Right lobe of liver (tissue), 6 donors: ENCODE data around the gene ZNF418. TPM values are rescaled to one million over a fixed set of nuclear protein-coding genes. Genes with fewer than 3 reads are reported as not detected.

Experiments
- ATAC-seq, 4 donors: fragments of 200-7000 bp; cut with Tn5 transposase; one replicate each; pipeline ENCODE4 v1.9.1; 2020; ENCODE audit warnings: mild to moderate bottlenecking in 4 of 4, moderate library complexity in 4 of 4
- DNase-seq, 3 donors: peaks; one replicate each; pipeline ENCODE4 v3.0.0-alpha.2; 2020
- H3K27ac ChIP-seq, 3 donors: fragments of 200-600 bp; one replicate each; pipeline ENCODE4 v1.8.0; 2022
- H3K27me3 ChIP-seq, 2 donors: fragments of 200-600 bp; one replicate each; pipeline ENCODE4 v1.8.0; 2022
- H3K36me3 ChIP-seq, 4 donors: fragments of 200-600 bp; sonication (generic) in 1 of 4; one replicate each; pipeline versions ENCODE4 v1.5.1 to v1.8.0; 2017 to 2022; ENCODE audit warnings: control low read depth in 1 of 4
- H3K4me1 ChIP-seq, 4 donors: fragments of 200-600 bp; sonication (generic) in 1 of 4; one replicate each; pipeline versions ENCODE4 v1.5.1 to v1.8.0; 2017 to 2022; ENCODE audit warnings: control low read depth in 1 of 4
- H3K4me3 ChIP-seq, 3 donors: fragments of 200-600 bp; one replicate each; pipeline ENCODE4 v1.8.0; 2022
- H3K9me3 ChIP-seq, 4 donors: fragments of 200-600 bp; sonication (generic) in 1 of 4; one replicate each; pipeline versions ENCODE4 v1.5.1 to v1.8.0; 2017 to 2022; ENCODE audit warnings: control low read depth in 1 of 4
- POLR2A ChIP-seq: fragments of 450-650 bp; IDR thresholded peaks from one replicate; pipeline ENCODE4 v1.6.1; 2017; ENCODE audit warnings: antibody characterized with exemption, mild to moderate bottlenecking
- WGBS: methylation state at CpG from one replicate; pipeline ENCODE4 v1.1.6; 2018; ENCODE audit warnings: low coverage, low lambda C conversion rate; ENCODE audit not compliant: insufficient coverage; ENCODE audit errors: missing lambda C conversion rate; 5-methylcytosine and 5-hydroxymethylcytosine counted together
- intact Hi-C, 2 donors: fragments of 100-400 bp; cut with DNase I; formaldehyde crosslinking; loops; one replicate each; pipeline versions ENCODE4 v1.11.2 to v1.14.1; 2022
- long read RNA-seq: library from polyadenylated mRNA; unstranded; transcript quantifications from one replicate; pipeline ENCODE4 v2.0.0, GENCODE V29; 2019
- total RNA-seq, 6 experiments: library from RNA; depleted of rRNA in 2 of 6; stranded (reverse); fragments of >200 nt in 2 of 6; fragmentation: NEBNext Ultra II Directional in 3 of 6; extraction: Animal tissue kit (Norgen Biotek cat#: 25700) in 3 of 6; gene quantifications; one replicate each; pipeline versions ENCODE4 v1.1.0 to v1.2.4, GENCODE V29; 2016 to 2023
- TF ChIP-seq, protein P1 (sequence below), 4 donors: fragments of 200-600 bp in 3 of 4; fragments of 450-650 bp in 1 of 4; IDR thresholded peaks; one replicate each; pipeline versions ENCODE4 v1.5.1 to v1.8.0; 2016 to 2022; ENCODE audit warnings: antibody characterized with exemption in 4 of 4, mild to moderate bottlenecking in 2 of 4
- donor health status: DM: no; HTN: yes; CAD: no.
- donor health status: DM: no; HTN: no; CAD: no.
- donor health status: DM: no; HTN: no; CAD: no.
- donor health status: DM: no; HTN: yes; CAD: no.
- donor health status: DM: no; HTN: yes; CAD: no.

The ZNF418 gene
- 1 to 10 TPM; 1.0 to 3.7 (median 2.4) TPM for total RNA-seq
- long read RNA-seq, partial matches to known transcripts: 0 of 1 reads
- long read RNA-seq, other reads (novel, unspliced or antisense): 1 of 1 reads

DNA sequence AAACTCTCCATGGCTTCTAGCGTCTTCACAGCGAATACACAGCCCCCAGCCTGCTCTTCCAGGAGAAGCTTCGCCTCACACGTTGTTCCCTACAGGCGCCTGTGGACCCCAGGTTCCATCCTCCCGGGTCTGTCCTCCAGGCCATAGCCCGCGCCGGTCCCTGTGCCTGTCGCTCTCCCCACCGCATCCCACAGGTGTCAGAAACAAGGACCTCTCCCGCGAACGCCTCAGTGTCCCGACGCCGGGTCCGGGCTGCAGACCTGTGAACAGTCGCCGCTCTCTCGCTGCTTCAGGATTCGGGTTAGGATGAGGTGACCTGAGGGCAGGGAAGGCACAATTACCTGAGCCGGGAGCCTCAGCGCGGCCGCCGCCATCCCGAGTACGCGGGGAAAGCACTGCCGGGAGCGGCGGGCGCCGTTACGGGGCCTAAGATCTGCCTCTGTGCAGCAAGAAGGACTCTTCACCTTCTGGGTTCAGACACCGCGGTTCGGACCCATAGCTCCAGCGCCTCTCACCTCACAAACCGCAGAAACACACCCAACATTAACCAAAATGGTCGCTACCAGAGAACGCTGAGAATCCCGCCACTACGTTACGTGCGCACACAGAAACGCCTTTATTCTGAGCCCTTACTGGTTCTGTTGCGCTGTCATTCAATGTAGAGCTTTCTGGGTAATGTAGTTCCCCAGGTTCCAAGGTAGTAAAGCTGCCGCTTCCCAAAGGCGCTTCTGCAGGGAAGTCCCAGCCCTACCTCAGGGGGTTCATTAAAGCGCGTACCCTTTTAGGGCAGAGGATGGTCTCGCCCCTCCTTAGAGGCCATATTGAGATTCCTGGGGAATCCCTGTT, at the start of gene ZNF418:
Gene ZNF418 (minus strand): TSS at position 583 of the 846 bp plus-strand sequence. CDS start 1,580 bp downstream, outside the sequence.
- intact Hi-C loops: no loop called here
- Histone ChIP-seq H3K36me3 (peaks cover 0 to 1% (median 0%) of the 10 kb centered on the region in 4 donors), H3K27ac (peak within 1 kb of the TSS in 1 of 3 donors; percentile 29), H3K4me1 (no peaks in the 10 kb centered on the region), H3K4me3 (peak within 1 kb of the TSS; percentile 54 to 78 (median 66)), H3K27me3 (no peaks in the 10 kb centered on the region), H3K9me3 (peaks cover 0 to 7% (median under 1%) of the 10 kb centered on the region in 4 donors)
- TF ChIP-seq, protein P1, sequence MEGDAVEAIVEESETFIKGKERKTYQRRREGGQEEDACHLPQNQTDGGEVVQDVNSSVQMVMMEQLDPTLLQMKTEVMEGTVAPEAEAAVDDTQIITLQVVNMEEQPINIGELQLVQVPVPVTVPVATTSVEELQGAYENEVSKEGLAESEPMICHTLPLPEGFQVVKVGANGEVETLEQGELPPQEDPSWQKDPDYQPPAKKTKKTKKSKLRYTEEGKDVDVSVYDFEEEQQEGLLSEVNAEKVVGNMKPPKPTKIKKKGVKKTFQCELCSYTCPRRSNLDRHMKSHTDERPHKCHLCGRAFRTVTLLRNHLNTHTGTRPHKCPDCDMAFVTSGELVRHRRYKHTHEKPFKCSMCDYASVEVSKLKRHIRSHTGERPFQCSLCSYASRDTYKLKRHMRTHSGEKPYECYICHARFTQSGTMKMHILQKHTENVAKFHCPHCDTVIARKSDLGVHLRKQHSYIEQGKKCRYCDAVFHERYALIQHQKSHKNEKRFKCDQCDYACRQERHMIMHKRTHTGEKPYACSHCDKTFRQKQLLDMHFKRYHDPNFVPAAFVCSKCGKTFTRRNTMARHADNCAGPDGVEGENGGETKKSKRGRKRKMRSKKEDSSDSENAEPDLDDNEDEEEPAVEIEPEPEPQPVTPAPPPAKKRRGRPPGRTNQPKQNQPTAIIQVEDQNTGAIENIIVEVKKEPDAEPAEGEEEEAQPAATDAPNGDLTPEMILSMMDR (IDR thresholded peaks at IDR 0.05): no peak
- TF ChIP-seq POLR2A: no peak
- 4% methylated on average over 28 of the region's 54 CpGs for WGBS
- DNase-seq: peak; percentile 29 to 77 (median 66)
- peak; percentile 98 to 100 (median 100) for ATAC-seq

DNA sequence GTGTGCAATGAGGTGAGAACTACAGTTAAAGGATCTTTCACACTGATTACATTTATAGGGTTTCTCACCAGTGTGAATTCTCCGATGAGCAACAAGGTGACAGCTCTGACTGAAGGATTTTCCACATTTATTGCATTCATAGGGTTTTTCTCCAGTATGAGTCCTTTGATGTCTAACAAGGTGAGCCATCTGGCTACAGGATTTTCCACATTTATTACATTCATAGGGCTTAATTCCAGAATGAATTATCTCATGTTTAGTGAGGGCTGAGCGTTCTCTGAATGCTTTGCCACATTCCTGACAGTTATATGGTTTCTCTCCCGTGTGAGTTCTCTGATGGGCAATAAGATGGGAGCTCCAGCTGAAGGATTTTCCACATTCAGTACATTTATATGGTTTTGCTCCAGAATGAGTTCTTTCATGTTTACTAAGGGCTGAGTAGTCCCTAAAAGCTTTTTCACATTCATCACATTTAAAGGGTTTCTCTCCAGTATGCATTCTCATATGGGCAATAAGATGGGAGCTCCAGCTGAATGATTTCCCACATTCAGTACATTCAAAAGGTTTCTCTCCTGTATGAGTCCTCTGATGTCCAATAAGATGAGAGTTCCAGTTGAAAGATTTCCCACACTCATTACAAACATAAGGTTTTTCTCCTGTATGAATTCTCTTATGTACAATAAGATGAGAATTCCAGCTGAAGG, 43.5 kb upstream of the ZNF418 start:
- ATAC-seq (no peak), DNase-seq (no peak)
- Histone ChIP-seq H3K4me3 (no peak overlapping the region), H3K27ac (no peak overlapping the region), H3K4me1 (no peaks in the 10 kb centered on the region), H3K27me3 (no peaks in the 10 kb centered on the region), H3K36me3 (peaks cover 0 to 55% (median 24%) of the 10 kb centered on the region in 4 donors), H3K9me3 (peaks cover 9 to 97% (median 59%) of the 10 kb centered on the region in 4 donors)
- intact Hi-C loops: no loop called here
- TF ChIP-seq, protein P1 (IDR thresholded peaks at IDR 0.05): no peak
- no peak for TF ChIP-seq POLR2A
- WGBS: 96% methylated on average over 3 of the region's 3 CpGs

DNA sequence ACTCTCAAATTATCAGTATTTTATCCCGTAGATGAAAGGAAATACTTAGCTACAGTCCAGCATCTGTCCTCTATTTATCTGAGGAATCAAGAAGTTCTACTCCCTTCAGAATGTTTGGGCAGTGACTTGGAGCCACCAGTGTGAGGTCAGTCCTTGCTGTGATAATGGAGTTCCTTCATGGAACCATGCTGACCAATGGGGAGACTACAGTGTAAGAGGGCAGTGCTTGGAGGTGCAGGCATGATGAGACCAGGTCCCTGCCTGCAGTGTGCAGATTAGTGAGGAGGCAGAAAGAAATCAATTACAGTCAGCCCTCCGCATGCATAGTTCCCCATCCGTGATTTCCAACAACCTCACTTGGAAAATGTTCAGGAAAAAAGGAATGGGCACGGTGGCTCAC, 39.2 kb upstream of the ZNF418 start, which contains the start of gene C19orf18:
Gene C19orf18 (minus strand): TSS at position 101 of the 400 bp plus-strand sequence. CDS start 102 bp downstream, outside the sequence.
- ATAC-seq (no peak), DNase-seq (no peak)
- no peak within 1 kb of the TSS for H3K27ac ChIP-seq
- intact Hi-C loops: no loop called here
- H3K36me3 ChIP-seq: peaks cover 0 to 15% (median 4%) of the 10 kb centered on the region in 4 donors
- no peak for TF ChIP-seq POLR2A
- TF ChIP-seq, protein P1 (IDR thresholded peaks at IDR 0.05): no peak
- H3K27me3 ChIP-seq: no peaks in the 10 kb centered on the region
- H3K9me3 ChIP-seq: peaks cover 9 to 60% (median 35%) of the 10 kb centered on the region in 4 donors
- 85% methylated on average over 2 of the region's 4 CpGs for WGBS
- no peaks in the 10 kb centered on the region for H3K4me1 ChIP-seq
- H3K4me3 ChIP-seq: no peak within 1 kb of the TSS

DNA sequence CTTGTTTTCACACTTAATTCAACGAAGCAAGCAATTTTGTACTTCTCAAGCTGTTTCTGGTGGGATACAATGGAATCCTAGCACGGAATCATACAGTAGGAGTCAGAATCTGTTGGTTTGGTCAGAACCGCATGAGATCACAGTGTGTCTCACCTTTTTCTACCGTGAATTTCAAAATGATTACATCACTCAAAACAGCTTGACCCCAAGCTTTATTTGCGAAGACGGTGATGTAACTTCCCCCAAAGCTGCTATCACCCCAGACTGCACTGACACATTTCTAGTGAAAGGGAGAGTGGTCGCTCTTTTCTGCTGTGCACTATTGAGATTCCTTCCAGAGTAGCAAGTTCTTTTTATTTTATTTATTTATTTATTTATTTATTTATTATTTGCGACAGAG, 29.6 kb upstream of the ZNF418 start:
- intact Hi-C loops: no loop called here
- no peaks in the 10 kb centered on the region for H3K27me3 ChIP-seq
- DNase-seq: no peak
- no peak for ATAC-seq
- 70% methylated on average over 8 of the region's 8 CpGs for WGBS
- peaks cover 0 to 13% (median 5%) of the 10 kb centered on the region in 4 donors for H3K9me3 ChIP-seq
- TF ChIP-seq, protein P1 (IDR thresholded peaks at IDR 0.05): no peak
- TF ChIP-seq POLR2A: no peak
- no peak overlapping the region for H3K27ac ChIP-seq
- no peak overlapping the region for H3K4me3 ChIP-seq
- no peaks in the 10 kb centered on the region for H3K36me3 ChIP-seq
- no peaks in the 10 kb centered on the region for H3K4me1 ChIP-seq
